H1 (cell line): ENCODE data around the gene SENP6. TPM values are rescaled to one million over a fixed set of nuclear protein-coding genes. Genes with fewer than 3 reads are reported as not detected.
A peak's percentile ranks its signal among the peaks of the same experiment; 100 is the strongest.

Experiments used
- CTCF ChIA-PET: fragments of 300-600 bp; sonication (Branson Sonifier 250); formaldehyde crosslinking; loops from one replicate; lab custom pipeline; 2021; ENCODE audit not compliant: partially characterized antibody; lab: Charles Lee
- POLR2A ChIA-PET: fragments of 300-600 bp; sonication (Branson Sonifier 250); formaldehyde crosslinking; loops from one replicate; lab custom pipeline; 2021; ENCODE audit warnings: inconsistent platforms; ENCODE audit not compliant: partially characterized antibody; lab: Charles Lee
- DNase-seq, 2 experiments: peaks; one replicate each; pipeline versions ENCODE4 v3.0.0 to v3.0.0-alpha.2; 2010 to 2022; ENCODE audit warnings: low spot score in 2 of 2, low read depth in 1 of 2, mixed read lengths in 1 of 2
- FAIRE-seq: peaks from 2 replicates; lab custom pipeline; 2011; peaks lifted over from hg19 to GRCh38; lab: Jason Lieb, UNC
- H2AFZ ChIP-seq: 2 replicates; pipeline ENCODE4 v1.8.1; 2012; ENCODE audit warnings: low read length, inconsistent platforms
- H2AK5ac ChIP-seq: 2 replicates; pipeline ENCODE4 v1.6.1; 2013; ENCODE audit warnings: low read depth, low read length
- H2BK120ac ChIP-seq: replicated peaks from 2 replicates; pipeline ENCODE3; 2013; ENCODE audit warnings: low read depth, low read length, inconsistent platforms
- H2BK12ac ChIP-seq: 2 replicates; pipeline ENCODE4 v1.6.1; 2013; ENCODE audit warnings: low read depth, low read length
- H2BK15ac ChIP-seq: 2 replicates; pipeline ENCODE4 v1.6.1; 2013; ENCODE audit warnings: low read length
- H2BK20ac ChIP-seq: 2 replicates; pipeline ENCODE4 v1.6.1; 2013; ENCODE audit warnings: low read length
- H2BK5ac ChIP-seq: 2 replicates; pipeline ENCODE4 v1.6.1; 2013; ENCODE audit warnings: low read depth, low read length
- H3K14ac ChIP-seq: 2 replicates; pipeline ENCODE4 v1.6.1; 2013; ENCODE audit warnings: inconsistent platforms; ENCODE audit not compliant: insufficient read length
- H3K18ac ChIP-seq: 2 replicates; pipeline ENCODE4 v1.6.1; 2013; ENCODE audit warnings: low read length; ENCODE audit errors: extremely low read depth
- H3K23ac ChIP-seq: 2 replicates; pipeline ENCODE4 v1.6.1; 2013; ENCODE audit warnings: inconsistent platforms; ENCODE audit not compliant: insufficient read length
- H3K23me2 ChIP-seq: 2 replicates; pipeline ENCODE4 v1.6.1; 2013; ENCODE audit warnings: low read depth, low read length
- H3K27ac ChIP-seq: 2 replicates; pipeline ENCODE4 v1.6.1; 2011; ENCODE audit warnings: low read depth, low read length, inconsistent platforms
- H3K27me3 ChIP-seq, 4 experiments: replicated peaks in 1 of 4; 1 replicate in 1 of 4; 2 replicates in 3 of 4; pipeline versions ENCODE4 v1.6.1 to v1.8.1; 2011 to 2013; ENCODE audit warnings: low read length in 3 of 4, mild to moderate bottlenecking in 3 of 4, inconsistent platforms in 2 of 4, mixed read lengths in 2 of 4, moderate library complexity in 1 of 4; ENCODE audit not compliant: control insufficient read depth in 3 of 4, insufficient read depth in 3 of 4; ENCODE audit errors: extremely low read depth in 1 of 4
- H3K36me3 ChIP-seq, 4 experiments: 2 replicates each; pipeline versions ENCODE4 v1.6.1 to v1.8.1; 2011 to 2013; ENCODE audit warnings: mild to moderate bottlenecking in 4 of 4, low read length in 3 of 4, moderate library complexity in 2 of 4, control low read depth in 1 of 4, inconsistent platforms in 1 of 4; ENCODE audit not compliant: insufficient read depth in 4 of 4, control insufficient read depth in 2 of 4
- H3K4ac ChIP-seq: replicated peaks from 2 replicates; pipeline ENCODE3; 2013; ENCODE audit warnings: low read length, low read depth, mixed read lengths, inconsistent platforms; ENCODE audit not compliant: insufficient read length
- H3K4me1 ChIP-seq, 4 experiments: replicated peaks in 1 of 4; 1 replicate in 1 of 4; 2 replicates in 3 of 4; pipeline versions ENCODE4 v1.6.1 to v1.8.1; 2011 to 2013; ENCODE audit warnings: low read length in 3 of 4, inconsistent platforms in 2 of 4, mixed read lengths in 1 of 4; ENCODE audit not compliant: insufficient read depth in 4 of 4, control insufficient read depth in 3 of 4
- H3K4me2 ChIP-seq, 2 experiments: 2 replicates each; pipeline versions ENCODE4 v1.6.1 to v1.8.1; 2011 to 2013; ENCODE audit warnings: low read depth in 2 of 2, low read length in 2 of 2, control low read depth in 1 of 2, inconsistent platforms in 1 of 2, mild to moderate bottlenecking in 1 of 2; ENCODE audit not compliant: insufficient read depth in 1 of 2
- H3K4me3 ChIP-seq, 4 experiments: fragments of 200-600, 300-600 bp in 1 of 4; sonication (generic), shearing (Covaris generic), sonication (Bioruptor Twin) in 1 of 4; 2 replicates each; pipeline versions ENCODE4 v1.5.1 to v1.8.1; 2011 to 2016; ENCODE audit warnings: low read length in 4 of 4, low read depth in 3 of 4, control low read depth in 2 of 4, inconsistent platforms in 2 of 4, mild to moderate bottlenecking in 2 of 4, mixed read lengths in 1 of 4, moderate library complexity in 1 of 4; ENCODE audit not compliant: insufficient read depth in 2 of 4; ENCODE audit errors: extremely low read depth in 1 of 4
- H3K56ac ChIP-seq: replicated peaks from 2 replicates; pipeline ENCODE3; 2013; ENCODE audit warnings: low read depth, mild to moderate bottlenecking, mixed read lengths, low read length, inconsistent platforms; ENCODE audit not compliant: insufficient read length
- H3K79me1 ChIP-seq: 2 replicates; pipeline ENCODE4 v1.6.1; 2013; ENCODE audit warnings: low read depth, low read length, control low read depth
- H3K79me2 ChIP-seq, 2 experiments: 2 replicates each; pipeline versions ENCODE4 v1.6.1 to v1.8.1; 2012 to 2013; ENCODE audit warnings: low read length in 2 of 2, mild to moderate bottlenecking in 2 of 2, inconsistent platforms in 1 of 2; ENCODE audit not compliant: insufficient read depth in 2 of 2, control insufficient read depth in 1 of 2
- H3K9ac ChIP-seq, 4 experiments: replicated peaks in 1 of 4; 1 replicate in 1 of 4; 2 replicates in 3 of 4; pipeline versions ENCODE4 v1.6.1 to v1.8.1; 2011 to 2013; ENCODE audit warnings: low read depth in 3 of 4, low read length in 3 of 4, control low read depth in 2 of 4, mild to moderate bottlenecking in 2 of 4, moderate library complexity in 2 of 4, inconsistent platforms in 1 of 4; ENCODE audit errors: extremely low read depth in 1 of 4
- H3K9me3 ChIP-seq, 2 experiments: 2 replicates each; pipeline versions ENCODE4 v1.6.1 to v1.8.1; 2012 to 2013; ENCODE audit warnings: mild to moderate bottlenecking in 2 of 2, moderate library complexity in 2 of 2, control low read depth in 1 of 2, inconsistent platforms in 1 of 2, low read depth in 1 of 2, low read length in 1 of 2, mixed read lengths in 1 of 2; ENCODE audit not compliant: insufficient read depth in 2 of 2
- H4K20me1 ChIP-seq, 2 experiments: replicated peaks in 1 of 2; 2 replicates each; pipeline versions ENCODE3 to v1.8.1; 2011 to 2013; ENCODE audit warnings: inconsistent platforms in 2 of 2, low read length in 2 of 2, mild to moderate bottlenecking in 1 of 2; ENCODE audit not compliant: insufficient read depth in 2 of 2, control insufficient read depth in 1 of 2
- H4K5ac ChIP-seq: 2 replicates; pipeline ENCODE4 v1.6.1; 2013; ENCODE audit warnings: low read length, low read depth, mixed read lengths, inconsistent platforms; ENCODE audit not compliant: insufficient read length
- H4K8ac ChIP-seq: 2 replicates; pipeline ENCODE4 v1.8.0; 2013; ENCODE audit warnings: mild to moderate bottlenecking, moderate library complexity, low read length, inconsistent platforms; ENCODE audit not compliant: insufficient read depth; ENCODE audit errors: extremely low read depth
- H4K91ac ChIP-seq: replicated peaks from 2 replicates; pipeline ENCODE3; 2013; ENCODE audit warnings: low read length, mixed read lengths, inconsistent platforms; ENCODE audit not compliant: insufficient read length
- CBX5 ChIP-seq: fragments of 300-800, 300-1000 bp; sonication (generic); IDR thresholded peaks from 2 replicates; pipeline ENCODE4 v1.7.1; 2016; ENCODE audit warnings: antibody characterized with exemption, low read length, low read depth
- E2F6 ChIP-seq: IDR thresholded peaks from 2 replicates; pipeline ENCODE4 v1.6.1; 2012; ENCODE audit warnings: inconsistent platforms
- GTF2F1 ChIP-seq: IDR thresholded peaks from 2 replicates; pipeline ENCODE4 v1.6.1; 2012; ENCODE audit warnings: low read depth, low read length, improper control_type of control experiment, borderline replicate concordance
- HDAC2 ChIP-seq, 2 experiments: fragments of 300-600 bp in 1 of 2; sonication (generic) in 1 of 2; IDR thresholded peaks; 2 replicates each; pipeline ENCODE4 v1.6.1; 2011 to 2012; ENCODE audit warnings: low read depth in 2 of 2, low read length in 2 of 2, mild to moderate bottlenecking in 2 of 2, moderate library complexity in 2 of 2, borderline replicate concordance in 1 of 2, inconsistent platforms in 1 of 2
- JUN ChIP-seq: IDR thresholded peaks from 2 replicates; pipeline ENCODE4 v1.6.1; 2011; ENCODE audit warnings: low read depth, mild to moderate bottlenecking, improper control_type of control experiment, low read length
- POU5F1 ChIP-seq: IDR thresholded peaks from 2 replicates; pipeline ENCODE4 v1.6.1; 2011; ENCODE audit warnings: low read depth, mild to moderate bottlenecking, low read length, moderate library complexity
- SP1 ChIP-seq: IDR thresholded peaks from 2 replicates; pipeline ENCODE4 v1.6.1; 2011; ENCODE audit warnings: low read depth, low read length
- SUZ12 ChIP-seq: fragments of 200-600 bp; sonication (generic); IDR thresholded peaks from 2 replicates; pipeline ENCODE4 v1.6.1; 2012; ENCODE audit warnings: mild to moderate bottlenecking, inconsistent platforms, low read length, moderate library complexity, mixed read lengths
- TAF7 ChIP-seq: optimal IDR thresholded peaks from 2 replicates; pipeline ENCODE3; 2011; ENCODE audit warnings: low read depth, mild to moderate bottlenecking, inconsistent platforms, low read length, moderate library complexity, borderline replicate concordance
- TCF12 ChIP-seq: IDR thresholded peaks from 2 replicates; pipeline ENCODE4 v1.6.1; 2011; ENCODE audit warnings: low read depth, mild to moderate bottlenecking, low read length
- TEAD4 ChIP-seq: IDR thresholded peaks from 2 replicates; pipeline ENCODE4 v1.6.1; 2012; ENCODE audit warnings: low read depth, low read length, inconsistent platforms, mixed read lengths
- WGBS, 2 experiments: shearing (Covaris generic) in 1 of 2; methylation state at CpG; one replicate each; pipeline versions ENCODE4 v1.1.6 to v1.1.7; 2013 to 2015; ENCODE audit warnings: low lambda C conversion rate in 2 of 2, mixed read lengths in 2 of 2, inconsistent platforms in 1 of 2, low coverage in 1 of 2, missing lambda C conversion rate in 1 of 2; ENCODE audit not compliant: insufficient replicate concordance in 2 of 2, insufficient coverage in 1 of 2, insufficient read length in 1 of 2; ENCODE audit errors: extremely low coverage in 1 of 2, missing lambda C conversion rate in 1 of 2; 5-methylcytosine and 5-hydroxymethylcytosine counted together
- polyA plus RNA-seq, 7 experiments: library from polyadenylated mRNA; depleted of rRNA in 3 of 7; stranded (reverse) in 5 of 7; unstranded in 2 of 7; fragments of >200 nt in 5 of 7; fragments of 200-250 nt in 2 of 7; gene quantifications; 1 replicate in 5 of 7; 2 replicates in 1 of 7; 4 replicates in 1 of 7; pipeline versions ENCODE4 v1.2.1 to v1.2.3, GENCODE V29; 2011 to 2013; ENCODE audit warnings: missing spikeins in 2 of 7, mixed read lengths in 2 of 7
- total RNA-seq: library from RNA; stranded (reverse); fragmentation: NEBNext Ultra II Directional; extraction: Animal tissue kit (Norgen Biotek cat#: 25700); gene quantifications from 2 replicates; pipeline ENCODE4 v1.2.1, GENCODE V29; 2021

The SENP6 gene
- total and polyA plus RNA-seq, 2 of the 8 experiments (the other 6 are each of a cell fraction or from before 2014, with no cell fraction given): 13.8 to 103 TPM

GRCh38 chr6:75748003-75748742 is 146.5 kb downstream of the SENP6 start:
- Histone ChIP-seq H3K9ac (peak overlapping the region; percentile 86 to 95 (median 94)), H3K27me3 (peaks cover 0 to 3% (median 0%) of the 10 kb centered on the region in 4 experiments; a peak in 2 of 7 replicates), H2BK5ac (peak overlapping the region; percentile 93), H3K14ac (no peak overlapping the region), H4K8ac (peak overlapping the region; percentile 99; the same call in 1 of the 2 replicates), H2BK120ac (peak overlapping the region; percentile 90), H2BK15ac (peak overlapping the region; percentile 66; the same call in 1 of the 2 replicates), H3K79me2 (no peaks in the 10 kb centered on the region), H4K91ac (no peak overlapping the region), H3K79me1 (no peaks in the 10 kb centered on the region), H3K27ac (peak overlapping the region; percentile 80; the same call in 1 of the 2 replicates), H3K9me3 (no peaks in the 10 kb centered on the region), H2BK12ac (peak overlapping the region; percentile 99), H3K4me1 (no peaks in the 10 kb centered on the region; a peak in 2 of 7 replicates), H3K23ac (no peak overlapping the region), H3K4me3 (peak overlapping the region; percentile 77 to 94 (median 87)), H3K36me3 (no peaks in the 10 kb centered on the region; a peak in 1 of 8 replicates), H3K18ac (peak overlapping the region; percentile 83), H4K20me1 (no peaks in the 10 kb centered on the region), H3K4me2 (peak overlapping the region; percentile 68 to 72), H4K5ac (peak overlapping the region; percentile 78), H3K56ac (peak overlapping the region; percentile 64), H2AK5ac (no peak overlapping the region), H2BK20ac (no peak overlapping the region), H2AFZ (peak overlapping the region; percentile 99; the same call in 1 of the 2 replicates), H3K4ac (peak overlapping the region; percentile 59), H3K23me2 (no peaks in the 10 kb centered on the region; the same call in 1 of the 2 replicates)
- FAIRE-seq: no peak
- DNase-seq: no peak
- WGBS, 2 experiments: 14% methylated on average over 17 of the region's 17 CpGs; no CpG with 5 or more reads in 1 of the 2 experiments
- POLR2A ChIA-PET: no interaction called here
- CTCF ChIA-PET: no interaction called here
- 0 out of 2 replicates have a peak, but pooled peaks have one; percentile 6 for TF ChIP-seq TEAD4
- no peak for TF ChIP-seq POU5F1
- TF ChIP-seq GTF2F1: no peak
- no peak for TF ChIP-seq SP1
- TF ChIP-seq E2F6: peak; percentile 79
- no peak for TF ChIP-seq CBX5
- TF ChIP-seq JUN: 0 out of 2 replicates have a peak, but pooled peaks have one; percentile 35
- no peak for TF ChIP-seq TAF7
- no peak for TF ChIP-seq TCF12
- TF ChIP-seq SUZ12: no peak
- no peak for TF ChIP-seq HDAC2 (IDR thresholded peaks at IDR 0.05; ENCODE audit: borderline replicate concordance in 1 of 2, low read depth in 2 of 2, low read length in 2 of 2)
